ENCODE data around the gene WWC2.

- TF ChIP-seq CTCF (conservative IDR thresholded peaks at IDR 0.05 in 1 of 2, IDR thresholded peaks at IDR 0.05 in 1 of 2; ENCODE audit: extremely low read depth in 1 of 2, insufficient read depth in 1 of 2, low read depth in 1 of 2, low read length in 2 of 2) (no peak), EZH2 (IDR thresholded peaks at IDR 0.05; ENCODE audit: borderline replicate concordance, low read length) (no peak)
Measured at GRCh38 chr4:183098019-183098722, 886 bp upstream of the WWC2 start.

Measured in mammary epithelial cell (primary cell).